ENCODE data around the gene CD48.

DNA sequence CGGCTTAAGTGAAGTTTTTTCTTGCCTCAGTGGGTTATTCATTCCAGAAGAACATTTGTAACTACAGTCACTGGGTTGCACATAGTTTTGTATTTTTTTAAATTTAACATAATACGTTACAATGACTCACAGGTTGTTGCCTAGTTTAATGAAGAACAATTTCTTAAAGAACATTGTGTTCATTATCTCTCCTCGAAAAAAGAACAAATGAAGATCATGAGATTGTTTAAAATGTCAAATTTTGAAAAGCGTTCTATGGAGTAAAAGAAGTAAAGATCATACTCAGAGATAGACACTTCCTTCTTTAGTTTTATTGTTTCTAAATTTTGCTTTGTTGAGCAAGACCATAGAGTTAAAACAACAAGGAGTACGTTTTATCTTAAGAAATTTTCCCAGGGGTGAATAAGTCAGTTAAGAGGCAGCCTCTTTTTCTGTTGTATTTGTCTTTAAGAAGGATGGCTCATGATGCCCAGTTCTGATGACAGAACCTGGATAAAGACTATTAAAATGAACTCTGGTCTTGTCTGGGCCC is 54.3 kb downstream of the CD48 start:
- TF ChIP-seq POLR2AphosphoS5 (IDR thresholded peaks at IDR 0.05) (no peak), POLR2A (IDR thresholded peaks at IDR 0.05) (no peak)
- TF ChIP-seq, protein P1, sequence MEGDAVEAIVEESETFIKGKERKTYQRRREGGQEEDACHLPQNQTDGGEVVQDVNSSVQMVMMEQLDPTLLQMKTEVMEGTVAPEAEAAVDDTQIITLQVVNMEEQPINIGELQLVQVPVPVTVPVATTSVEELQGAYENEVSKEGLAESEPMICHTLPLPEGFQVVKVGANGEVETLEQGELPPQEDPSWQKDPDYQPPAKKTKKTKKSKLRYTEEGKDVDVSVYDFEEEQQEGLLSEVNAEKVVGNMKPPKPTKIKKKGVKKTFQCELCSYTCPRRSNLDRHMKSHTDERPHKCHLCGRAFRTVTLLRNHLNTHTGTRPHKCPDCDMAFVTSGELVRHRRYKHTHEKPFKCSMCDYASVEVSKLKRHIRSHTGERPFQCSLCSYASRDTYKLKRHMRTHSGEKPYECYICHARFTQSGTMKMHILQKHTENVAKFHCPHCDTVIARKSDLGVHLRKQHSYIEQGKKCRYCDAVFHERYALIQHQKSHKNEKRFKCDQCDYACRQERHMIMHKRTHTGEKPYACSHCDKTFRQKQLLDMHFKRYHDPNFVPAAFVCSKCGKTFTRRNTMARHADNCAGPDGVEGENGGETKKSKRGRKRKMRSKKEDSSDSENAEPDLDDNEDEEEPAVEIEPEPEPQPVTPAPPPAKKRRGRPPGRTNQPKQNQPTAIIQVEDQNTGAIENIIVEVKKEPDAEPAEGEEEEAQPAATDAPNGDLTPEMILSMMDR (IDR thresholded peaks at IDR 0.05): no peak

Measured in upper lobe of left lung (tissue), 4 donors.